Fibroblast of skin of abdomen (primary cell): ENCODE data around the gene FAHD1. TPM values are rescaled to one million over a fixed set of nuclear protein-coding genes. Genes with fewer than 3 reads are reported as not detected.
A peak's percentile ranks its signal among the peaks of the same experiment; 100 is the strongest.

ENCODE experiments used
- DNase-seq: peaks from one replicate; pipeline ENCODE4 v3.0.0-alpha.2; 2013
- polyA plus RNA-seq, 2 experiments: library from polyadenylated mRNA; unstranded; fragments of 120-200 nt; gene quantifications; one replicate each; pipeline ENCODE4 v1.2.1, GENCODE V29; 2013; ENCODE audit not compliant: insufficient read length in 2 of 2

FAHD1 gene
- polyA plus RNA-seq (2013, experiment 1 of 2; ENCODE audit: insufficient read length): 22.3 TPM
- 24.6 TPM for polyA plus RNA-seq (2013, experiment 2 of 2; ENCODE audit: insufficient read length)

DNA sequence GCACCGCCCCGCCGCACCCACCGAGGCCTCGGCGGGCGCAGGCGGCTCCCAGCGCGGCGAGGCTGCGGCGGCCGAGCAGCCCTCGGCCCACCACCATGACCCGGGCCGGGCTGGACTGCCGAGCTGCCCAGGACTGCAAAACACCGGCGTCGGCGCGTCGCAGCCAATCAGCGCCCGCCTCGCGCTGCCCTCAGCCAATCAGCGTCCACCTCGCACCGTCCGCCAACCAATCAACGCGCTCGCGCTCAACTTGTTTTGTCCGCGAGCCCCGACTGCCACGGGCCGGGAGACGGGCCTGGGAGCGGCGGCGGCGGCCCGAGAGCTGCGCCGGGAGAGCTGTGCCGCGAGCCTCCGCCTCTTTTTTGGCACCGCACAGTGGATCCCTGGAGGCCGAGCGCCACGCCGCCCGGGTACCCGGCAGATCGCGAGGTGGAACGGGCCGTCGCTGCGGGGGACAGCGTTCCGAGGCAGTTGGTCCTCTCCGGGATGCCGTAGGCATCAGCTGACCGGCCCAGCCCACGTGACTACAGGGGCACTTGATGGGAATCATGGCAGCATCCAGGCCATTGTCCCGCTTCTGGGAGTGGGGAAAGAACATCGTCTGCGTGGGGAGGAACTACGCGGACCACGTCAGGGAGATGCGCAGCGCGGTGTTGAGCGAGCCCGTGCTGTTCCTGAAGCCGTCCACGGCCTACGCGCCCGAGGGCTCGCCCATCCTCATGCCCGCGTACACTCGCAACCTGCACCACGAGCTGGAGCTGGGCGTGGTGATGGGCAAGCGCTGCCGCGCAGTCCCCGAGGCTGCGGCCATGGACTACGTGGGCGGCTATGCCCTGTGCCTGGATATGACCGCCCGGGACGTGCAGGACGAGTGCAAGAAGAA, at the start of gene FAHD1, which contains the start of gene HAGH:
Gene FAHD1 (plus strand): TSS at position 516 of the 883 bp plus-strand sequence. CDS start 33 bp downstream, at position 549.
Gene HAGH (minus strand): TSS at position 135 of the 883 bp plus-strand sequence. CDS start 38 bp downstream, at position 97.
- DNase-seq: peak; percentile 92

GRCh38 chr16:1777375-1778199, 49.4 kb upstream of the FAHD1 start:
- DNase-seq: no peak

- no peak for DNase-seq
These were observed 48.5 kb upstream of the FAHD1 start for GRCh38 chr16:1778200-1779179.

GRCh38 chr16:1779234-1779701, 47.7 kb upstream of the FAHD1 start:
- no peak for DNase-seq

DNA sequence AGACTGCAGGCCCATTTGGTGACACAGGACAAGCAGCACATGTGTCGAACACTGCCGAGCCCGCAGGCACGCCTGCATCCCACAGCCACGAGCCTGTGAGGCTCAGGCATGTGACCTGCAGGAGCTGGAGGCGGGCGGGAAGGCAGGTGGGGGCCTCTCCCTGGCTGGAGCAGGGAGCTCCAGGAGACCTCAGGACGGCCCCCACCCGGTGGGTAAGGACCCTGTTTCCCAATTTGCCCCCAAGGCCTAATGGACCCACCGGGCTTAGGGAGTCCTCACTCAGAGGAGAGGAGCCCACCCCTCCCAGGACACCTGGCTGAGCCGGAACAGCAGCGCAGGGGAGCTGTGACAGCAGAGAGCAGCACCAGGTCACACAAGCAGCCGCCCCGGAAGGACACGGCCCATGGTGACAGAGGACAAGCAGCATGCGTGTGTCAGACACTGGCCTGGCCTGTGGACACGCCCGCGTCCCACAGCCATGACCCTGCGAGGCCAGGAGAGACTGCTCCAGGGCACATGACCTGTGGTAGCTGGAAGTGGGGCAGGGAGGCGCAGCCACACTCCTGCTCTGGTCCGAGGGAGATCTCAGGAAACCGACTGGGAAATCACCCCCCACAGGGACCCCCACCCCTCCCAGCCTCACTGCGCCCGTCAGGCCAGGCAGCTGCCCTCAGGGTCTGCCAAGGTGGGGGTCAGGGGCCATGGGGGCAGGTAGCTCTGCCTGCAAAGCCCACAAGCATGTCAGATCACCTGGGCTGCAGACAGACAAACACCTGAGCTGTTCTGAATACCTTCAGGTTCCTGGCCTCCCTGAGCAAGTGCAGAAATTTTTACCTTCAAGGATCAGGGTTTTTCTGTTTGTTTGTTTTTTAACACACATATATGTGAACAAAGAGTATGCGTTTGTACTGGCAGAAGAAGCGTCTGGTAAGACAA, 47.0 kb upstream of the FAHD1 start:
- DNase-seq: no peak

DNA sequence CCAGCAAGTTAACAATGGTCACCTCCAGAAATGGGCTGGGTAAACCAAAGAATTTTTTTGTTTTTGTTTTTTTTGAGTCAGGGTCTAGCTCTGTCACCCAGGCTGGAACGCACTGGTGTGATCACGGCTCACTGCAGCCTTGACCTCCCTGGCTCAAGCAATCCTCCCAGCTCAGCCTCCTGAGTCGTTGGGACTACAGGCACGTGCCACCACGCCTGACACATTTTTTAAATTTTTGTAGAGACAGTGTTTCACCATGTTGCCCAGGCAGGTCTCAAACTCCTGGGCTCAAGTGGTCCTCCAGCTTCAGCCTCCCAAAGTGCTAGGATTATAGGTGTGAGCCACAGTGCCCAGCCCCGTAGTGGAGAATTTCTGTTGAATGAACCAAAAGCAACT, 46.3 kb upstream of the FAHD1 start:
- DNase-seq: no peak

GRCh38 chr16:1781254-1781653, 45.8 kb upstream of the FAHD1 start:
- no peak for DNase-seq

DNA sequence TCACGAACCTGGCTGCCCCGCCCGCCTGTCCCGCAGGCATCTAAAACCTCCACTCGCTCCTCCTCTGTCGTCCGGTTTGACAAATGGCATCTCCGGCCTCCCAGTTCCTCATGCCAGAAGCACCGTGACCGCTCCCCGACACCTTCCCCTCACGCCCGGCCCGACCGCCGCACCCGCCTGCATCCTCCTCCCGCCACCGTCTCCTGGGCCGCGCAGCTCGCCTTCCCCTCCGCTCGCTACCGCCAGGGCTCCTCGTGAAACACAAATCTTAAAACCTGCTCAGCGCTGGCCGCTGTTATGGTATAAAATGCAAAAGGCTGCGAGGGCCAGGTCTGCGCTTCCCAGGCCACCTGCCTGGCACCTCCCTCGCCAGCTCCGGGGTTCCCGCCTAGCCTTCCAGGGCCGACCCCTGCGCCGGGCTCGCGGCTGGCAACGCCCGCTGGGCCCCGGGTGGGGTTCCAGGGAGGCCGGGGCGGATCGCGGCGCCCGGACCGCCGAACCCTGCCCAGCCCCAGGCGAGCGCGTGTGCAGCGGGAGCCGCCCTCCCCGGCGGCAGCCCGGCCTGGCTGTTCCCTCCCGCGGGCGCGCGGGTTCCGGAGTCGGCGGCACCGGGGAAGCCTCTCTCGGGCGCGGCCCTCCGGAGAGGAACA, 45.1 kb upstream of the FAHD1 start:
- DNase-seq: no peak

DNA sequence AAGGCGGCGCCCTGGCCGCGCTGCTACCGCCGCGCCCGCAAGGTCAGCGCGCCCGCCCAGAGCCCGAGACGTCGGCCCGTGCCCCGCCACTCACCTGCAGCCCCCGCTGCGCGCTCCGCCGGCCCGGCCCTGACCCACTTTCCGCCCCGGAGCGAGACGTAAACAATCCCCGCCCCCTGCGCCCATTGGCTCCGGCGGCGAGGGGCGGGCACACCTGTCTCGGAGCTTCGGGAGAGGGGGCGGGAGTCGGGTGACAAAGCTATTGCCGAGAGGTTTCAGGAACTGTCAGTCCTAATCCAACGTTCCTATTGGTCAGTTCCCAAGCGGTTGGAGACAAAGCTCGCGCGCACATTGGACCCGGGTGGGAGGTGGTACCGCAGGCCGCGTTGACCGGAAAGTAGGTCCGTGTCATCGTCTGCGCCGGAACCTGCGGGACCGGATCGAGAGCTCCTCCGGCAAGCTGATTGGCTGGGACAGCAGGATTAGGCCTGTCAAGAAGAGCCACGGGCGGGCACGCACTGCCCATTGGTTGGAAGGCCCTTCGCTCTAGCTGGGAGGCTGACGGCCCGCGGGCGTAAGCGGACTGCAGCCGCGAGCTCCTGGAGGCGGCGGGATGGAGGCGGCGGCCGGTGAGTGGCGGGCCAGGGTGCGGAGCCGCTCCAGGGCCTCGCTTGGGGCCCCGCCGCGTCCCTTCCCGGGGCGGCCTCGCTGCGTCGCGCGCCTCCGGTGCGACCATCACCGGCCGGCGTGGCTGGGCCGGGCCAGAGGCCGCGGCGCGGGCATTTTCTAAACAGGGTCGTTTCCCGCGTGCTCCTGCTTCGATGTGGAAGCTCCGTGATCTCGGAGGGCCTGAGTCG, 44.4 kb upstream of the FAHD1 start, which contains the start of the genes NUBP2 and SPSB3:
Gene NUBP2 (plus strand): TSS at position 553 of the 857 bp plus-strand sequence. CDS start 61 bp downstream, at position 614.
Gene SPSB3 (minus strand): TSS at position 164 of the 857 bp plus-strand sequence. CDS start 1,088 bp downstream, outside the sequence.
- DNase-seq: peak; percentile 100

- DNase-seq: no peak
These were observed 41.8 kb upstream of the FAHD1 start for GRCh38 chr16:1784977-1785845.

DNA sequence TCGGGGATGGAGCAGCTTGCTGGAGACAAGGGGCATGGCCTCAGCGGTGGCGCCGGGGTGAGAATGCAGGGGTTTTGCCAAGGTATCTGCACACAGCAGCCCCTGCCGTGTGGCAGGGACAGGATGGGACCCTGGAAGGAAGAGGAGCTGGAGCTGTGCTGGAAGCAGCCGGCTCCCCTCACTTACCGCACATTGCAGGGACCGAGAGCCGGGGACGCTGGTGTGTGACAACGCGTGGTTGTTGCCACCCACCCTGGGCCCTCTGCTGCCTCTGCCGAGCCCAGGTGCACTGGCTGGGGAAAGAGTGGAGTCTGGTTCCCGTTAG, 41.2 kb upstream of the FAHD1 start:
- no peak for DNase-seq

DNA sequence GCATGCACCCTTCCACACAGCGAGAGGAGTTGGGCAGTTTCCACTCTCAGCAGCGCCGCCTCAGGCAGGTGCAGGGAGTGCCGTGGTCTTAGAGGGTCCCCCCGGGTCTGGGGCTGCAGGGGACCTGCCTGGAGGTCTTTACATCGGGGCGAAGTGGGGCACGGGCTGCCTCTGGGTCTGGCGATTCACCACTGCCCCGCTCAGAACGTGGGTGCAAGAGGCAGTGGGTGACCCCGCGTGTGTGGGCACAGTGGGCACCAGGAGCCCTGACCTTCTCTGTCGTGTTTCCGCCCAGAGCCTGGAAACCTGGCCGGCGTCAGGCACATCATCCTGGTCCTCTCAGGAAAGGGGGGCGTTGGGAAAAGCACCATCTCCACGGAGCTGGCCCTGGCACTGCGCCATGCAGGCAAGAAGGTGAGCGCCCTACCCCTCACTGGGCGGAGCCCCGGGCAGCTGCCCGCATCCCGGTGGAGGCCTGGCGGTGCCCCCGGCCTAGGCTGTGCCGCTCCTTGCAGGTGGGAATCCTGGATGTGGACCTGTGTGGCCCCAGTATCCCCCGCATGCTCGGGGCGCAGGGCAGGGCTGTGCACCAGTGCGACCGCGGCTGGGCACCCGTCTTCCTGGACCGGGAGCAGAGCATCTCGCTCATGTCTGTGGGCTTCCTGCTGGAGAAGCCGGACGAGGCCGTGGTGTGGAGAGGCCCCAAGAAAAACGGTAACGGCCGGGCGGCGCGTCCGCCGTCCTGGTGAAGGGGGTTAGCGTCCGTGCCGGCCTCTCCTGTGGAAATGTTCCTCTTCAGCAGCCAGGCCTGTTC, 40.6 kb upstream of the FAHD1 start:
- no peak for DNase-seq

GRCh38 chr16:1787056-1787321, 40.0 kb upstream of the FAHD1 start:
- DNase-seq: no peak

DNA sequence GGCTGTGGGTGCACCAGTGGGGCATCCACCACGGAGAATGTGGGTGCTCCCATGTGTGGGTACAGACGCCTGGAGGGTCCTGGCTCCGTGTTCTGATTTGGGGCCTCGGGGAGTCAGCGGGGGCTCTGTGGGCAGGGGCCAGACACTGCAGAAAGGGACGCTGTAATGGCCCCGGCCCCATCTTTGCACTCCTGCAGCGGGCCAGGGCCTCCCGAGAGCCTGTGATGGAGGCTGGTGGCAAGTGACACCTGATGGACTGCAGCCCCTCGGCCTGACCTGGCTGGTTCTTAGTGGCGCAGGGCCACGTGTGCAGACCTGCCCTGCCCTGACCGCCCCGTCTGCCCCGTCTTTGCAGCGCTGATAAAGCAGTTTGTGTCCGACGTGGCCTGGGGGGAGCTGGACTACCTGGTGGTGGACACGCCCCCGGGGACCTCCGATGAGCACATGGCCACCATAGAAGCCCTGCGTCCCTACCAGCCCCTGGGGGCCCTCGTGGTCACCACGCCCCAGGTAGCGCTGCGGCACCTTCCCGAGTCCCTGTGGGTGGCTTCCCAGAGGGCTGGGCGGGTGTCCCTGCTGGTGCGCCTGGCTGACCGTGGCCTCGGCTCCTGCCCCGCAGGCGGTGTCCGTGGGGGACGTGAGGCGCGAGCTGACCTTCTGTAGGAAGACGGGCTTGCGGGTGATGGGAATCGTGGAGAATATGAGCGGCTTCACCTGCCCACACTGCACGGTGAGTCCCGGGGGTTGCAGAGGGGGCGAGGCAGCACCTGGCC, 39.5 kb upstream of the FAHD1 start:
- DNase-seq: no peak

DNA sequence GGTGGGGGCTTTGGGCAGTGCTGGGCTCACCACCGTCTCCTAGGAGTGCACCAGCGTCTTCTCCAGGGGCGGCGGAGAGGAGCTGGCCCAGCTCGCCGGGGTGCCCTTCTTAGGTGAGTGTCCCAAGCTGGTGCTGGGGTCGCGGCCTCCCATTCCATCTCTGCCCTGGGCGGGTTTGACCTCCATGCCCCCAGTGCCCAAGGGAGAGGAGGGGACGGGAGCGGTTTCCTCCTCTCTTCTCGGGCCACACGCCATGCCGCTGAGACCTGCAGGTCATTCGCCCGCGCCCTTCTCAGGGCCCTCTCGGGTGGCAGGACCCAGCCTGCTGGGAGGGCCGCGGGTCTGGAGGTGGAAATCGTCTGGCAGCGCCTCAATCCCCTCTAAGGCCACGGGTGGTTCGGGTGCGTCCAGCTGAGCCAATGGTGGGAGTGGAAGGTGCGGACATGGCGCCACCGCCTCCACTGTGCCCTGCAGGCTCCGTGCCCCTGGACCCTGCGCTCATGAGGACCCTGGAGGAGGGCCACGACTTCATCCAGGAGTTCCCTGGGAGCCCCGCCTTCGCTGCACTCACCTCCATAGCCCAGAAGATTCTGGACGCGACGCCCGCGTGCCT, 38.8 kb upstream of the FAHD1 start:
- no peak for DNase-seq

- DNase-seq: no peak
These were observed 38.3 kb upstream of the FAHD1 start for GRCh38 chr16:1788708-1789100.
